Common myeloid progenitor, CD34-positive (primary cell): ENCODE measurements around the gene PI4KA.
"Not testable (repeated sequence)": the region's sequence is repeated elsewhere in the genome, so short reads cannot be mapped to it uniquely, and the experiment has no call there.

Experiments
- CTCF ChIA-PET: fragments of 350-600 bp; sonication (Branson Sonifier 250); formaldehyde crosslinking; loops from one replicate; lab custom pipeline; 2021; ENCODE audit warnings: antibody characterized with exemption; lab: Charles Lee
- POLR2A ChIA-PET: fragments of 350-600 bp; sonication (Branson Sonifier 250); formaldehyde crosslinking; loops from one replicate; lab custom pipeline; 2021; ENCODE audit warnings: antibody characterized with exemption; lab: Charles Lee
- DNase-seq, 3 donors: peaks; one replicate each; pipeline versions ENCODE4 v3.0.0 to v3.0.0-alpha.2; 2013
- H3K27ac ChIP-seq, 2 experiments: 1 replicate in 1 of 2; 2 replicates in 1 of 2; pipeline ENCODE4 v1.7.0; 2013; ENCODE audit warnings: inconsistent platforms in 2 of 2, low read length in 2 of 2, mild to moderate bottlenecking in 2 of 2, low read depth in 1 of 2, moderate library complexity in 1 of 2; ENCODE audit not compliant: severe bottlenecking in 2 of 2, insufficient read depth in 1 of 2, poor library complexity in 1 of 2
- H3K27me3 ChIP-seq, 5 experiments: replicated peaks in 2 of 5; 1 replicate in 3 of 5; 2 replicates in 2 of 5; pipeline versions ENCODE4 v1.6.1 to v1.7.0; 2013; ENCODE audit warnings: low read length in 4 of 5, mild to moderate bottlenecking in 2 of 5, moderate library complexity in 2 of 5, inconsistent platforms in 1 of 5; ENCODE audit not compliant: insufficient read depth in 5 of 5, control insufficient read depth in 4 of 5
- H3K36me3 ChIP-seq, 4 experiments: 1 replicate in 2 of 4; 2 replicates in 2 of 4; pipeline versions ENCODE4 v1.6.1 to v1.7.0; 2013; ENCODE audit warnings: low read length in 3 of 4, control low read depth in 1 of 4, mild to moderate bottlenecking in 1 of 4; ENCODE audit not compliant: control insufficient read depth in 4 of 4, insufficient read depth in 4 of 4
- H3K4me1 ChIP-seq, 4 experiments: 1 replicate in 3 of 4; 2 replicates in 1 of 4; pipeline versions ENCODE4 v1.6.1 to v1.7.1; 2013; ENCODE audit warnings: low read length in 3 of 4, mild to moderate bottlenecking in 3 of 4, control low read depth in 1 of 4, inconsistent platforms in 1 of 4, moderate library complexity in 1 of 4; ENCODE audit not compliant: control insufficient read depth in 4 of 4, insufficient read depth in 4 of 4; ENCODE audit errors: control extremely low read depth in 1 of 4
- H3K4me3 ChIP-seq, 7 experiments: 1 replicate in 4 of 7; 2 replicates in 3 of 7; pipeline versions ENCODE4 v1.5.1 to v1.7.0; 2013; ENCODE audit warnings: mild to moderate bottlenecking in 7 of 7, low read length in 6 of 7, moderate library complexity in 6 of 7, inconsistent platforms in 2 of 7, low read depth in 2 of 7, control low read depth in 1 of 7; ENCODE audit not compliant: insufficient read depth in 4 of 7, control insufficient read depth in 1 of 7; ENCODE audit errors: extremely low read depth in 1 of 7
- H3K9me3 ChIP-seq, 5 experiments: 1 replicate in 4 of 5; 2 replicates in 1 of 5; pipeline versions ENCODE4 v1.6.1 to v1.7.1; 2013; ENCODE audit warnings: low read length in 4 of 5, mild to moderate bottlenecking in 2 of 5, inconsistent platforms in 1 of 5, low read depth in 1 of 5, moderate library complexity in 1 of 5; ENCODE audit not compliant: control insufficient read depth in 4 of 5, insufficient read depth in 2 of 5; ENCODE audit errors: control extremely low read depth in 1 of 5
- WGBS: methylation state at CpG from one replicate; pipeline ENCODE4 v1.1.5; 2013; ENCODE audit not compliant: insufficient coverage; 5-methylcytosine and 5-hydroxymethylcytosine counted together

The PI4KA gene

GRCh38 chr22:20702175-20702545 is 156.5 kb downstream of the PI4KA start:
- no CpG with 5 or more reads among the region's 35 CpGs for WGBS
- CTCF ChIA-PET: interaction anchor here (2.5 kb wide), 1 partner anchor 94 kb away, joined by 6 read pairs; no protein-coding TSS in a partner anchor
- POLR2A ChIA-PET, DNase-seq, H3K36me3 ChIP-seq, H3K27ac ChIP-seq, H3K9me3 ChIP-seq, H3K27me3 ChIP-seq: not testable (repeated sequence)
- Histone ChIP-seq H3K4me1 (peaks cover 0 to 10% (median 6%) of the 10 kb centered on the region in 4 experiments), H3K4me3 (peak overlapping the region; percentile 41 to 82 (median 68))

- H3K4me3 ChIP-seq: peak overlapping the region in 6 of 7 experiments; percentile 31 to 69 (median 52)
- H3K27me3 ChIP-seq, H3K27ac ChIP-seq, H3K9me3 ChIP-seq, POLR2A ChIA-PET, H3K36me3 ChIP-seq: not testable (repeated sequence)
- H3K4me1 ChIP-seq: peaks cover 0 to 10% (median 7%) of the 10 kb centered on the region in 4 experiments
- peak in 1 of 3 donors; percentile 6 for DNase-seq
- CTCF ChIA-PET: interaction anchor here (2.5 kb wide), 1 partner anchor 94 kb away, joined by 6 read pairs; no protein-coding TSS in a partner anchor
- WGBS: 6% methylated on average over 3 of the region's 21 CpGs
Observed at GRCh38 chr22:20701680-20702136, 156.9 kb downstream of the PI4KA start.

GRCh38 chr22:20700347-20700746 is 158.3 kb downstream of the PI4KA start:
- H3K27me3 ChIP-seq, H3K9me3 ChIP-seq, DNase-seq, H3K27ac ChIP-seq, POLR2A ChIA-PET, H3K4me3 ChIP-seq, H3K36me3 ChIP-seq: not testable (repeated sequence)
- CTCF ChIA-PET: interaction anchor here (2.5 kb wide), 1 partner anchor 93 kb away, joined by 6 read pairs; no protein-coding TSS in a partner anchor
- 99% methylated on average over 10 of the region's 15 CpGs for WGBS
- peaks cover 0 to 10% (median 7%) of the 10 kb centered on the region in 4 experiments for H3K4me1 ChIP-seq

GRCh38 chr22:20699856-20700255 is 158.8 kb downstream of the PI4KA start:
- 98% methylated on average over 7 of the region's 9 CpGs for WGBS
- H3K4me3 ChIP-seq, H3K9me3 ChIP-seq, H3K27me3 ChIP-seq, DNase-seq, H3K27ac ChIP-seq, POLR2A ChIA-PET, H3K36me3 ChIP-seq: not testable (repeated sequence)
- CTCF ChIA-PET: interaction anchor here (2.5 kb wide), 1 partner anchor 92 kb away, joined by 6 read pairs; no protein-coding TSS in a partner anchor
- H3K4me1 ChIP-seq: peaks cover 0 to 10% (median 7%) of the 10 kb centered on the region in 4 experiments

GRCh38 chr22:20697481-20698113 is 161.0 kb downstream of the PI4KA start:
- H3K27ac ChIP-seq, H3K9me3 ChIP-seq, H3K27me3 ChIP-seq, POLR2A ChIA-PET, H3K36me3 ChIP-seq, H3K4me1 ChIP-seq, CTCF ChIA-PET: not testable (repeated sequence)
- DNase-seq: peak; percentile 70 to 95 (median 90)
- H3K4me3 ChIP-seq: peak overlapping the region in 1 of 7 experiments; percentile 28
- WGBS: 100% methylated on average over 2 of the region's 17 CpGs

DNA sequence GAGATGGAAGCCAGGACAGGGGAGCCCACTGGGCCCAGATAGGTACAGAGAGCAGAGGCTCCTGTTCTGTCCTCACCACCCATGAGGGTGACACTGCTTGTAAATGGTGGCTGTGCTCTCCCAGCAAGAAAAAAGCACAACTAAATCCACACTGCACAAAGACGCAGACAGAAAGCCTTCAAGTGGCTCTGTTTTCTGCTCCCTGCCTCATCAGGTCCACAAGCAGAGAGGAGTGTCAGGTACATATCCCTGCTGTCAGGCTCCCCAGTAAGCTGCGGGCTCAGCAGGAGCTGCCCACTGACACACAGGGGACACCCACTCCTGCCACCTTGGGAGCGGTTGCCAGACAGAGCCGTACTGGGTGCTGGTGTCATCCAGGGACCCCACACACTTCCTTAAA is 162.6 kb downstream of the PI4KA start:
- 100% methylated on average over 1 of the region's 4 CpGs for WGBS
- H3K9me3 ChIP-seq, CTCF ChIA-PET, H3K27ac ChIP-seq, DNase-seq, H3K4me3 ChIP-seq, H3K4me1 ChIP-seq, POLR2A ChIA-PET, H3K36me3 ChIP-seq, H3K27me3 ChIP-seq: not testable (repeated sequence)

DNA sequence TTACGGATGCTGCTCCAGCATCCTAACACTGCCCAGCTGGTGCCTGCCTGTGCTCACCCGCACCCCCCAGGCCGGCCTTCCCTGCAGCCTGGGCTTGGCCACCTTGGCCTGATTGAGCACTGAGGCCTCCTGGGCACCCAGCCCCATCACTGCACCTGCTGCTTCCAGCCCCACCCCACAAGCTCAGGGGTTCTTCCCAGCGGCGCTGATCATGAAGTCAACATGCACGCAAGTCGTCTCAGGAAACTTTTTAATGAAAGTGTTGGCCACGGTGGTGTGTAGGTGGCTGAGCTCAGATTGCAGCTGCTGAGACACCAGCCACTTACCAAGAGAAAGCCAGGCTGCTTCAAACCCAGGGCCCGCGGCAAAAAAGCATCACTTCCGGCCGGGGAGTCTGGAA is 163.4 kb downstream of the PI4KA start:
- H3K36me3 ChIP-seq, DNase-seq, POLR2A ChIA-PET, CTCF ChIA-PET, H3K4me1 ChIP-seq, H3K4me3 ChIP-seq, H3K27me3 ChIP-seq, H3K9me3 ChIP-seq, H3K27ac ChIP-seq: not testable (repeated sequence)
- no CpG with 5 or more reads among the region's 12 CpGs for WGBS
